ENCODE measurements around the gene DNTTIP2.
"Not testable (repeated sequence)": the region's sequence is repeated elsewhere in the genome, so short reads cannot be mapped to it uniquely, and the experiment has no call there.

DNA sequence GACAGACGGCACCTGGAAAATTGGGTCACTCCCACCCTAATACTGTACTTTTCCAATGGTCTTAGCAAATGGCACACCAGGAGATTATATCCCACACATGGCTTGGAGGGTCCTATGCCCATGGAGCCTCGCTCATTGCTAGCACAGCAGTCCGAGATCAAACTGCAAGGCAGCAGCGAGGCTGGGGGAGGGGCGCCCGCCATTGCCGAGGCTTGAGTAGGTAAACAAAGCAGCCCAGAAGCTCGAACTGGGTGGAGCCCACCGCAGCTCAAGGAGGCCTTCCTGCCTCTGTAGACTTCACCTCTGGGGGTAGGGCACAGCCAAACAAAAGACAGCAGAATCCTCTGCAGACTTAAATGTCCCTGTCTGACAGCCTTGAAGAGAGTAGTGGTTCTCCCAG, 23.0 kb downstream of the DNTTIP2 start:
- TF ChIP-seq CTCF (IDR thresholded peaks at IDR 0.05); POLR2A (IDR thresholded peaks at IDR 0.05); EP300 (IDR thresholded peaks at IDR 0.05; ENCODE audit: low read depth): not testable (repeated sequence)
